NCI-H146 treated with DMSO at 0.1 percent for 48 hours (cell line): ENCODE measurements around the gene MOSMO.

ENCODE experiments used
- DNase-seq: peaks from one replicate; lab custom pipeline; 2025; ENCODE audit not compliant: unreplicated experiment; lab: John Stamatoyannopoulos, UW

Gene MOSMO

GRCh38 chr16:22007509-22008214 lies at the start of gene MOSMO:
TSS of gene MOSMO (plus strand) at chr16:22008111. CDS start at chr16:22008302, 191 bp downstream.
- DNase-seq: peak; percentile 43

GRCh38 chr16:21959050-21959449 lies 48.9 kb upstream of the MOSMO start:
- no peak for DNase-seq

- no peak for DNase-seq
Measured at GRCh38 chr16:21962475-21962874, 45.4 kb upstream of the MOSMO start.

- no peak for DNase-seq
Measured at GRCh38 chr16:21963887-21964286, 44.0 kb upstream of the MOSMO start.

- DNase-seq: no peak
Measured at GRCh38 chr16:21964353-21964752, 43.6 kb upstream of the MOSMO start.

- DNase-seq: no peak
Measured at GRCh38 chr16:21971856-21972255, 36.1 kb upstream of the MOSMO start.

GRCh38 chr16:21973945-21974344 lies 34.0 kb upstream of the MOSMO start:
- no peak for DNase-seq

- no peak for DNase-seq
Measured at GRCh38 chr16:21980032-21980431, 27.9 kb upstream of the MOSMO start.

- no peak for DNase-seq
Measured at GRCh38 chr16:21982108-21982507, 25.8 kb upstream of the MOSMO start.

GRCh38 chr16:21984062-21984461 lies 23.8 kb upstream of the MOSMO start:
- no peak for DNase-seq

GRCh38 chr16:21985524-21985923 lies 22.4 kb upstream of the MOSMO start:
- DNase-seq: no peak

GRCh38 chr16:21986692-21987246 lies 21.1 kb upstream of the MOSMO start:
- DNase-seq: no peak

- no peak for DNase-seq
Measured at GRCh38 chr16:21987498-21987897, 20.4 kb upstream of the MOSMO start.

- DNase-seq: no peak
Measured at GRCh38 chr16:21989133-21989532, 18.8 kb upstream of the MOSMO start.

GRCh38 chr16:21989751-21990150 lies 18.2 kb upstream of the MOSMO start:
- DNase-seq: no peak

- DNase-seq: no peak
Measured at GRCh38 chr16:21990381-21990944, 17.4 kb upstream of the MOSMO start.

- no peak for DNase-seq
Measured at GRCh38 chr16:21991621-21992020, 16.3 kb upstream of the MOSMO start.

GRCh38 chr16:21994856-21995465 lies 12.9 kb upstream of the MOSMO start:
- DNase-seq: no peak

- DNase-seq: no peak
Measured at GRCh38 chr16:21996923-21997696, 10.8 kb upstream of the MOSMO start.

GRCh38 chr16:21997697-21998480 lies 10.0 kb upstream of the MOSMO start:
- no peak for DNase-seq

- DNase-seq: no peak
Measured at GRCh38 chr16:22001591-22001990, 6.3 kb upstream of the MOSMO start.
